Kidney (tissue), 14 donors: ENCODE measurements around the gene TNFAIP8L3. TPM values are rescaled to one million over a fixed set of nuclear protein-coding genes. Genes with fewer than 3 reads are reported as not detected.
A peak's percentile ranks its signal among the peaks of the same experiment; 100 is the strongest.

Experiments used
- DNase-seq, 5 donors: peaks; one replicate each; pipeline ENCODE4 v3.0.0-alpha.2; 2013 to 2020
- FAIRE-seq: peaks from 2 replicates; lab custom pipeline; 2012; peaks lifted over from hg19 to GRCh38; lab: Jason Lieb, UNC
- H3K27ac ChIP-seq, 2 donors: one replicate each; pipeline ENCODE4 v1.7.0; 2013; ENCODE audit warnings: low read depth in 2 of 2, low read length in 2 of 2, inconsistent platforms in 1 of 2
- H3K27me3 ChIP-seq: one replicate; pipeline ENCODE4 v1.7.1; 2013; ENCODE audit warnings: low read length, inconsistent platforms; ENCODE audit not compliant: control insufficient read depth, insufficient read depth
- H3K36me3 ChIP-seq, 3 donors: one replicate each; pipeline versions ENCODE4 v1.7.0 to v1.7.1; 2013; ENCODE audit warnings: low read length in 3 of 3, control low read depth in 1 of 3, inconsistent platforms in 1 of 3; ENCODE audit not compliant: insufficient read depth in 3 of 3, control insufficient read depth in 2 of 3
- H3K4me1 ChIP-seq, 3 donors: one replicate each; pipeline versions ENCODE4 v1.7.0 to v1.7.1; 2013; ENCODE audit warnings: low read length in 3 of 3, inconsistent platforms in 1 of 3, low read depth in 1 of 3; ENCODE audit not compliant: control insufficient read depth in 2 of 3, insufficient read depth in 2 of 3
- H3K4me3 ChIP-seq, 3 donors: one replicate each; pipeline versions ENCODE4 v1.7.0 to v1.8.1; 2013; ENCODE audit warnings: low read length in 3 of 3, control low read depth in 1 of 3, inconsistent platforms in 1 of 3
- H3K9ac ChIP-seq, 3 donors: one replicate each; pipeline versions ENCODE4 v1.7.0 to v1.7.1; 2013; ENCODE audit warnings: low read length in 3 of 3, control low read depth in 1 of 3, inconsistent platforms in 1 of 3
- H3K9me3 ChIP-seq, 3 donors: one replicate each; pipeline versions ENCODE4 v1.7.0 to v1.7.1; 2013; ENCODE audit warnings: low read length in 3 of 3, control low read depth in 1 of 3, inconsistent platforms in 1 of 3; ENCODE audit not compliant: control insufficient read depth in 2 of 3, insufficient read depth in 1 of 3
- intact Hi-C: fragments of 100-400 bp; cut with DNase I; formaldehyde crosslinking; loops from one replicate; pipeline ENCODE4 v1.11.1; 2022
- polyA plus RNA-seq: library from polyadenylated mRNA; stranded (reverse); fragments of 350-450 nt; fragmentation: Illumina TruSeq; extraction: RNeasy Lipid Tissue Mini Kit (QIAGEN cat#74804); gene quantifications from one replicate; pipeline ENCODE4 v1.2.3, GENCODE V29; 2014; ENCODE audit warnings: low read depth, low replicate concordance; ENCODE audit not compliant: insufficient read depth
- total RNA-seq: library from RNA; stranded (reverse); fragmentation: NEBNext Ultra II Directional; extraction: Animal tissue kit (Norgen Biotek cat#: 25700); gene quantifications from one replicate; pipeline ENCODE4 v1.2.1, GENCODE V29; 2021
- TF ChIP-seq, protein P1 (sequence below): IDR thresholded peaks from 3 replicates; pipeline ENCODE4 v1.5.1; 2012; ENCODE audit warnings: mild to moderate bottlenecking, moderate library complexity, borderline replicate concordance; ENCODE audit not compliant: insufficient read depth; ENCODE audit errors: extremely low read depth
- donor health status: control.
- donor health status: control.
- donor health status: control.
- donor health status: control.
- donor health status: control.
- donor health status: DM: yes; HTN: yes; CAD: no.
- donor health status: Normal renal cell carcinoma (clear cell type).

Gene TNFAIP8L3
- total and polyA plus RNA-seq, 2 donors from 2014 or later = 2.4 to 8.9 TPM

DNA sequence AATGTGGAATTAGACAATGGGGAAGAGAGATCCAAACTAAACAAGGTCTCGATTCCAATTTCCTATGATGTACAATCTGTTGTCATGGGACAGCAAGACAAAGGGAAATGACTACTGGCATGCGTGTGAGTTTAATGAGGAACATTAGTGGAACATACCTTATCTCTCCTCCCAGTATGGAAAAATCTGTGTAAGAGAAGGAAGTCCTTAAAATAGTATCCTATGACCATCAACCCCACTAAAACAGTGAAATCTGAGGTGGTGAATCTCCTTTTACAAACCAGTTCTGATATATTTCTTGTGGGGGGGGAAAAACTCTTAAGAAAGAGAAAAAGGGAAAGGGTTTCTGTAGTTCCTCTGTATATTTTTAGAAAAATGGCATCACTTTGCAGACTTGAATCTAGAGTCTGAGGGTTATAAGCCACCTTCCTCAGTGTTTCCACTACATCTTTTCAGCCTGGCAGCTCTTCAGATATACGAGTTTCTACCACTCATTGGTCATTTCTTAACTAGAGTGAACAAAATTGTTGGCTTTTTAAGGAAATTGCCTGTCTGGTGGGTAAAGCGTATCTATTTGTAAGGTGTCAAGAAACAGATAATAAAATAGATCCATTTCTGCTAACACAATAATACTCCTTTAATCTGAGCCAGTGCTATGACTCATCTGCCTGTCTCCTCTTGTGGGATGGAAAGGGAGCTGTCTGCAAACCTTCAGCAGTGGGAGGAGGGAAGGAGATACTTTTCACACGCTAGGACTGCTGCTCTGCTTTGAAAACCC lies 3.0 kb upstream of the TNFAIP8L3 start:
- intact Hi-C loops = no loop called here
- peak in 1 of 5 donors; percentile 38 for DNase-seq
- no peak overlapping the region for H3K9ac ChIP-seq
- H3K27me3 ChIP-seq = peaks cover 7% of the 10 kb centered on the region
- no peaks in the 10 kb centered on the region for H3K9me3 ChIP-seq
- H3K4me1 ChIP-seq = no peaks in the 10 kb centered on the region
- no peak overlapping the region for H3K27ac ChIP-seq
- no peak for FAIRE-seq
- no peaks in the 10 kb centered on the region for H3K36me3 ChIP-seq
- no peak overlapping the region for H3K4me3 ChIP-seq
- TF ChIP-seq, protein P1, sequence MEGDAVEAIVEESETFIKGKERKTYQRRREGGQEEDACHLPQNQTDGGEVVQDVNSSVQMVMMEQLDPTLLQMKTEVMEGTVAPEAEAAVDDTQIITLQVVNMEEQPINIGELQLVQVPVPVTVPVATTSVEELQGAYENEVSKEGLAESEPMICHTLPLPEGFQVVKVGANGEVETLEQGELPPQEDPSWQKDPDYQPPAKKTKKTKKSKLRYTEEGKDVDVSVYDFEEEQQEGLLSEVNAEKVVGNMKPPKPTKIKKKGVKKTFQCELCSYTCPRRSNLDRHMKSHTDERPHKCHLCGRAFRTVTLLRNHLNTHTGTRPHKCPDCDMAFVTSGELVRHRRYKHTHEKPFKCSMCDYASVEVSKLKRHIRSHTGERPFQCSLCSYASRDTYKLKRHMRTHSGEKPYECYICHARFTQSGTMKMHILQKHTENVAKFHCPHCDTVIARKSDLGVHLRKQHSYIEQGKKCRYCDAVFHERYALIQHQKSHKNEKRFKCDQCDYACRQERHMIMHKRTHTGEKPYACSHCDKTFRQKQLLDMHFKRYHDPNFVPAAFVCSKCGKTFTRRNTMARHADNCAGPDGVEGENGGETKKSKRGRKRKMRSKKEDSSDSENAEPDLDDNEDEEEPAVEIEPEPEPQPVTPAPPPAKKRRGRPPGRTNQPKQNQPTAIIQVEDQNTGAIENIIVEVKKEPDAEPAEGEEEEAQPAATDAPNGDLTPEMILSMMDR = no peak

DNA sequence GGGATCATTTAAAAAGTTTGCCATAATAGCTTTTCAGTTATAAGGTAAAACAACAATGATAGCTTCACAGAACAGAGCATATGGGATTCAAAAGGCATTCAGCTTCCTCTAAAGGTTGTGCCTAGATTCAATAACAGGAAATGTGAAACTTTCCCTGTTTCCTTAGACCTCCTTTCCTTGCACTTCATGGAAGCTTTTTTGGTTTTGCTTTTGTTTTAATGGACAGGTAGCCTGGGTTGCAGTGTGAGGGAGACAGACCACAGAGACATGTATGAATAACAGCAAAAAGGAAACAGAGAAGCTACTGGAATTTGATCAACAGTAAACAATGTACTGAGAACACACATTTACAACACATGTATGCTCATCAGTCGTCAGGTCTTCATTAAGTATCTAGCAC lies 2.3 kb upstream of the TNFAIP8L3 start:
- DNase-seq (no peak), FAIRE-seq (no peak)
- intact Hi-C loops = no loop called here
- no peak overlapping the region for H3K4me3 ChIP-seq
- H3K27me3 ChIP-seq = peaks cover 7% of the 10 kb centered on the region
- H3K27ac ChIP-seq = no peak overlapping the region
- no peak overlapping the region for H3K9ac ChIP-seq
- H3K36me3 ChIP-seq = no peaks in the 10 kb centered on the region
- H3K4me1 ChIP-seq = no peaks in the 10 kb centered on the region
- no peaks in the 10 kb centered on the region for H3K9me3 ChIP-seq
- TF ChIP-seq, protein P1 = no peak

DNA sequence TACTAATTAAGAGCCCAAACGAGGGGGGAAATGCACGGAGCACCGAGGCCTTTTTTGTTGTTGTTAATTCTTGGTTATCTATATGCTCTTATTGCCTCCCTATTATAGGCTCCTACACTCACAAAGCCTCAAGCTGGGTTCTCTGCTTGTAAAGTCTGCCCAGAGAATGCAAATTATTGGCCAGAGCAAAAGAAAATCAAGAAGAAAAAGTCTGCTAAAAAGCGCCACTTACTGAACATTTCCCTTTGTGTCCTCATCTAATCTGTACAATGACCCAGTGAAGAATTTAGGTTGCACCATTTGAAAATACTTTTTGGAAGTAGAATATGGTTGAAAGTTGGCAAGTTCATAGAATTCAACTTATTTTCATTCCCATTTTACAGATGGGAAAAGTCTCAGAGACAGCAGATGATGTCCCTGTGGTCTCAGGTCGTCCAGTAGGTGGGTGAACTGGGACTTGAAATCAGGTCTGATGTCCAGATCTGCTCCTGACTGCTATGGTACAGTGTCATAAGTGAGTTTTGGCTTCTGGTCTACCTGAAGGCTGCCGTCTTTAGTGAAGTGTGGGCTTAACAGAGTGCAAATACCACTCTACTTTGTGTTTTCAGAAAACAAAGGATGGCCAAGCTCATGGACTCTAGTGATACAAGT lies 1.1 kb upstream of the TNFAIP8L3 start:
- H3K27ac ChIP-seq = no peak overlapping the region
- intact Hi-C loops = no loop called here
- H3K9ac ChIP-seq = no peak overlapping the region
- DNase-seq (no peak), FAIRE-seq (no peak)
- no peaks in the 10 kb centered on the region for H3K4me1 ChIP-seq
- no peak overlapping the region for H3K4me3 ChIP-seq
- no peaks in the 10 kb centered on the region for H3K9me3 ChIP-seq
- peaks cover 7% of the 10 kb centered on the region for H3K27me3 ChIP-seq
- H3K36me3 ChIP-seq = no peaks in the 10 kb centered on the region
- TF ChIP-seq, protein P1 = no peak
